Fibroblast of villous mesenchyme (primary cell): ENCODE data around the gene STEAP1B. TPM values are rescaled to one million over a fixed set of nuclear protein-coding genes. Genes with fewer than 3 reads are reported as not detected.

Experiments used
- DNase-seq: peaks from one replicate; pipeline ENCODE4 v3.0.0-alpha.2; 2010; ENCODE audit warnings: low read depth
- H3K4me3 ChIP-seq: 2 replicates; pipeline ENCODE4 v1.5.1; 2011; ENCODE audit warnings: low read depth, mild to moderate bottlenecking, low read length
- total RNA-seq: library from RNA; depleted of rRNA; stranded (reverse); fragments of >200 nt; gene quantifications from 2 replicates; pipeline ENCODE4 v1.2.3, GENCODE V29; 2012
- TF ChIP-seq, protein P1 (sequence below): IDR thresholded peaks from 2 replicates; pipeline ENCODE4 v1.5.1; 2012; ENCODE audit warnings: low read depth, mild to moderate bottlenecking, low read length; ENCODE audit not compliant: insufficient read depth

Gene STEAP1B
- total RNA-seq, 1 donor: 11.7 TPM

DNA sequence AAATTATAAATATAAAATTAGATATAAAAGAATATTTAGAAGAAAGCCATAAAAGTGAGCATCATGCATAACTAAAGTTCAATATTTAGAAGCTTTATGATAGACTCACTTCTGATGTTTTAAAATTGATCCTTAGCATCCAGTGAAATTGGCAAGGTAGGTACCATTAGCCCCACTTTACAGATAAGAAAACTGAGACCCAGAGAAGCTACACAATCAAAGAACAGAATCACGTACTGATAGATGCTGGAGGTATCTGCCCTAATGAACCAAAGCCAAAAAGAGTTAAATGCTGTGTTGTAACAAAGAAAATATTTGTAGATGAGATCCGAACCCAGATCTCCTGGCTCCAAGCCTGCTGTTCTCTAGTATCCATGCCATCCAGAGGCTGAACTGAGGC is 100.4 kb downstream of the STEAP1B start:
- DNase-seq: no peak
- TF ChIP-seq, protein P1, sequence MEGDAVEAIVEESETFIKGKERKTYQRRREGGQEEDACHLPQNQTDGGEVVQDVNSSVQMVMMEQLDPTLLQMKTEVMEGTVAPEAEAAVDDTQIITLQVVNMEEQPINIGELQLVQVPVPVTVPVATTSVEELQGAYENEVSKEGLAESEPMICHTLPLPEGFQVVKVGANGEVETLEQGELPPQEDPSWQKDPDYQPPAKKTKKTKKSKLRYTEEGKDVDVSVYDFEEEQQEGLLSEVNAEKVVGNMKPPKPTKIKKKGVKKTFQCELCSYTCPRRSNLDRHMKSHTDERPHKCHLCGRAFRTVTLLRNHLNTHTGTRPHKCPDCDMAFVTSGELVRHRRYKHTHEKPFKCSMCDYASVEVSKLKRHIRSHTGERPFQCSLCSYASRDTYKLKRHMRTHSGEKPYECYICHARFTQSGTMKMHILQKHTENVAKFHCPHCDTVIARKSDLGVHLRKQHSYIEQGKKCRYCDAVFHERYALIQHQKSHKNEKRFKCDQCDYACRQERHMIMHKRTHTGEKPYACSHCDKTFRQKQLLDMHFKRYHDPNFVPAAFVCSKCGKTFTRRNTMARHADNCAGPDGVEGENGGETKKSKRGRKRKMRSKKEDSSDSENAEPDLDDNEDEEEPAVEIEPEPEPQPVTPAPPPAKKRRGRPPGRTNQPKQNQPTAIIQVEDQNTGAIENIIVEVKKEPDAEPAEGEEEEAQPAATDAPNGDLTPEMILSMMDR: no peak

DNA sequence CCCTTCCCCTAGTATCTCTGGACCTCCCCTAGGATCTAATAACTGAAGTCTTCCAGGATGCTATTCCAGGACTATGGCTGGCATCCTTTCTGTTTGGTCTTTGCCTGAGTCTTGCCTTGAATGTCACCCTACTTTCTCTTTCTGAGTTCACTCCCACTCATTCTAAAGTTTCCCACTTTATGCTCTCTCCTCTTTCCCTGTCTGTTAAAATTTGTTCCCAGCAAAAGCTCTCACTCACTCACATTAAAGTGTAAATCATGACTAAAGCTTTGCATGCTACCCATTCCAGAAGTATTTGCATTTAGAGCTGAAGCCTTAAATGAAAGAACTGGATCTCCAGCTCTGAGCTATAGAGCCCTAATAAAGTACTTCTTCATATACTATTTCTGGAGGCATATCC is 100.9 kb downstream of the STEAP1B start:
- TF ChIP-seq, protein P1: no peak
- no peak for DNase-seq
- no peak overlapping the region for H3K4me3 ChIP-seq

More for the DNA sequence above, 100.4 kb downstream of the STEAP1B start:
- no peak overlapping the region for H3K4me3 ChIP-seq

- no peak for DNase-seq
- TF ChIP-seq, protein P1: no peak
- no peak overlapping the region for H3K4me3 ChIP-seq
Measured at GRCh38 chr7:22397981-22398380, 102.0 kb downstream of the STEAP1B start.

GRCh38 chr7:22395222-22395621 is 104.8 kb downstream of the STEAP1B start:
- TF ChIP-seq, protein P1: no peak
- H3K4me3 ChIP-seq: no peak overlapping the region
- DNase-seq: no peak

DNA sequence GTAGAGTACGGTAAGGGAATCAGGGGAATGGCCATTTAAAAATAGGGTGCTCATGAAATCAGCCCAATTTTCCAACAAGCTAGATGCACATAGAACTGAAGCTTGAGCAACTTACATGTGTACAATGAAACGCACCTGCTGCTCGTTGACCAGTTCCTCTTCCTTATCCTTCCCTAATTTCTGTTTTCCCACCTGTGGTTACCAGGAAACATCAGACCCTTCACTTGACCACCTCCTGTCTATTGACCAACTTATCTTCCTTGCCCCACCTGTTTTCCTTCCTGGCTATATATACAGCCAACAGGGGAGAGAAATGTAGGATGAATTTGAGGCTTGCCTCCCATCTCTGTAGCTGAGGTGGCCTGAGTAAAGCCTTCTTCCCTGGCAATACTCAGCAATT is 105.2 kb downstream of the STEAP1B start:
- TF ChIP-seq, protein P1: no peak
- H3K4me3 ChIP-seq: no peak overlapping the region
- DNase-seq: no peak

DNA sequence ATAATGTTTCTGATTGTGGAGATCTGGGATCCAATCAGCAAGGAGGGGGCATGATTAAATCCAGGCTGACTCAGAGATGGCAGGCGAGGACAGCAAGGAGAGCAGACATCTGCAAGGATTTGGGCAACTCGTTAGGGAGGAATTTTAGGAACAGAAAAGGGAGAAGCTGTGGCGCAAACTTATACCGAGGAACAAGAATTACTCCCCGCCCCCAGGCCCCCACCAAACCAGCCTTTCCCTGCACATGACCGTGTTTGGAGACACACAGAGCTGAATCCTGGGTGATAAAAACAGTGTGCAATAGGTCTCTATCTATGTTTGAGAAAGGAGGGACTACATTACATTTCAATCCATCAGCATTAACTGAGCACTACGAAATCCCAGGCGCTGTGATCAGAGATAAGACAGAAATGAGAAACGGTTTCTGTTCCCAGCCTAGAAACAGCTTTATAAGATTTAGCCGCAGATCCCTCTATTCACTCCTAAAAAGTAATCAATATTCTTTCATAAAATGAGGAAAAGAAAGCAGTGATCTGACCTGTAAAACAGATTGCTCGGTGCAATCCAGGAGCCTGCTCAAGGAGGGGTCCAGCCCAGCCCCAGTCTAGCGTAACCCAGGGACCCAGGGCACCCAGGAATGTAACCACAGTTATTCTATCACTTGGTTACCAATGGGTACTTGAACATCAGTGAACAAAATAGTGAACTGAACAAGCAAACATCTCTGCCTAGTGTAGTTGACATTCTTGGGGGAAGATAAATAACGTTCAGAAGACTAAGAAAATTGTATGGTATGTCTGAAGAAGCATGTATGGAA is 105.9 kb downstream of the STEAP1B start:
- no peak for DNase-seq
- no peak overlapping the region for H3K4me3 ChIP-seq
- TF ChIP-seq, protein P1: no peak

DNA sequence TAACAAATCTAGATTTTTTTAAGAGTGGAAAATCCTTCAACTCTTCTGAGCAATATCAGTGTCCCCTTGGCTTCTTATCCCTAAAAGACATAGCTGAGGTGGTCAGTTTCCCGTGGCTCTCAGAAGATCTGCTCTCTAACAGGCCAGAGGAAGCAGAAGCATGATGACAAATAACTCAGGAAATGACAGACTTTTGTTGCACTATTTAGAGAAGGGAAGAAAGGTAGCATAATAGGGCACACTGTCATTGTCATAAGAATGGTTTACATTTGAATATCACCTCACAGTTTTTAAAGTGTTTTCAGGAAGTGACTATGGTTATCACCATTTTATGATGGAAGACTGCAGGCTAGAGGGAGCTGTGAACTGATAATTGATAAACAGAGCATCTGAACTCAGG is 109.5 kb downstream of the STEAP1B start:
- TF ChIP-seq, protein P1: no peak
- DNase-seq: no peak
- H3K4me3 ChIP-seq: no peak overlapping the region
